ENCODE measurements around the gene NEURL1B. TPM values are rescaled to one million over a fixed set of nuclear protein-coding genes. Genes with fewer than 3 reads are reported as not detected.

NEURL1B gene
- polyA plus RNA-seq, 1 donor (not counting 4 experiments of a cell fraction or from before 2014, with no cell fraction given): 0.43 TPM

GRCh38 chr5:172644711-172645110 is 3.6 kb downstream of the NEURL1B start:
- H3K27me3 ChIP-seq (ENCODE audit: control insufficient read depth, extremely low read depth, insufficient read depth, low read length): peaks cover 34% of the 10 kb centered on the region
- H3K27ac ChIP-seq (ENCODE audit: control insufficient read depth, insufficient read depth, low read length): no peak overlapping the region
- H3K4me2 ChIP-seq (ENCODE audit: control insufficient read depth, extremely low read depth, insufficient read depth, low read depth, low read length): no peak overlapping the region
- FAIRE-seq (no peak), DNase-seq (ENCODE audit: low read depth, low spot score) (no peak)
- no peak overlapping the region for H3K9ac ChIP-seq (ENCODE audit: control insufficient read depth, extremely low read depth, insufficient read depth, low read length)
- H3K36me3 ChIP-seq (ENCODE audit: control insufficient read depth in 2 of 2, extremely low read depth in 1 of 2, insufficient read depth in 2 of 2, low read length in 2 of 2): no peaks in the 10 kb centered on the region
- H2AFZ ChIP-seq (ENCODE audit: control insufficient read depth, low read length): no peak overlapping the region
- dilution Hi-C loops (cut with MboI; ENCODE audit: extremely low pct_ligation_motif_present, low sequenced_read_pairs): no loop called here
- H3K4me1 ChIP-seq (ENCODE audit: control insufficient read depth, extremely low read depth, insufficient read depth, low read length): peaks cover 7% of the 10 kb centered on the region
- H3K9me3 ChIP-seq (ENCODE audit: control insufficient read depth, low read depth, low read length): no peaks in the 10 kb centered on the region
- H3K79me2 ChIP-seq (ENCODE audit: control insufficient read depth, insufficient read depth, low read length): no peaks in the 10 kb centered on the region
- H3K9me1 ChIP-seq (ENCODE audit: control insufficient read depth, extremely low read depth, insufficient read depth, low read length): no peaks in the 10 kb centered on the region
- no peak overlapping the region for H3K4me3 ChIP-seq (ENCODE audit: control insufficient read depth in 2 of 3, extremely low read depth in 1 of 3, insufficient read depth in 2 of 3, low read depth in 1 of 3, low read length in 3 of 3)
- no peaks in the 10 kb centered on the region for H4K20me1 ChIP-seq (ENCODE audit: control insufficient read depth, extremely low read depth, insufficient read depth, low read length)
- no peak for TF ChIP-seq CTCF (optimal IDR thresholded peaks at IDR 0.05 in 1 of 3, IDR thresholded peaks at IDR 0.05 in 1 of 3, conservative IDR thresholded peaks at IDR 0.05 in 1 of 3; ENCODE audit: extremely low read depth in 1 of 3, insufficient read depth in 2 of 3, low read length in 3 of 3)
- TF ChIP-seq EZH2 (IDR thresholded peaks at IDR 0.05; ENCODE audit: low read length): no peak

- TF ChIP-seq EZH2 (IDR thresholded peaks at IDR 0.05; ENCODE audit: low read length) (no peak), CTCF (optimal IDR thresholded peaks at IDR 0.05 in 1 of 3, IDR thresholded peaks at IDR 0.05 in 1 of 3, conservative IDR thresholded peaks at IDR 0.05 in 1 of 3; ENCODE audit: extremely low read depth in 1 of 3, insufficient read depth in 2 of 3, low read length in 3 of 3) (no peak)
- Histone ChIP-seq H4K20me1 (ENCODE audit: control insufficient read depth, extremely low read depth, insufficient read depth, low read length) (no peaks in the 10 kb centered on the region), H2AFZ (ENCODE audit: control insufficient read depth, low read length) (no peak overlapping the region), H3K36me3 (ENCODE audit: control insufficient read depth in 2 of 2, extremely low read depth in 1 of 2, insufficient read depth in 2 of 2, low read length in 2 of 2) (no peaks in the 10 kb centered on the region), H3K9ac (ENCODE audit: control insufficient read depth, extremely low read depth, insufficient read depth, low read length) (no peak overlapping the region), H3K4me1 (ENCODE audit: control insufficient read depth, extremely low read depth, insufficient read depth, low read length) (peaks cover 6% of the 10 kb centered on the region), H3K4me3 (ENCODE audit: control insufficient read depth in 2 of 3, extremely low read depth in 1 of 3, insufficient read depth in 2 of 3, low read depth in 1 of 3, low read length in 3 of 3) (no peak overlapping the region), H3K9me1 (ENCODE audit: control insufficient read depth, extremely low read depth, insufficient read depth, low read length) (no peaks in the 10 kb centered on the region), H3K79me2 (ENCODE audit: control insufficient read depth, insufficient read depth, low read length) (no peaks in the 10 kb centered on the region), H3K27me3 (ENCODE audit: control insufficient read depth, extremely low read depth, insufficient read depth, low read length) (peaks cover 34% of the 10 kb centered on the region), H3K27ac (ENCODE audit: control insufficient read depth, insufficient read depth, low read length) (no peak overlapping the region), H3K9me3 (ENCODE audit: control insufficient read depth, low read depth, low read length) (no peaks in the 10 kb centered on the region), H3K4me2 (ENCODE audit: control insufficient read depth, extremely low read depth, insufficient read depth, low read depth, low read length) (no peak overlapping the region)
- DNase-seq (ENCODE audit: low read depth, low spot score): no peak
- FAIRE-seq: no peak
- dilution Hi-C loops (cut with MboI; ENCODE audit: extremely low pct_ligation_motif_present, low sequenced_read_pairs): no loop called here
Observed at GRCh38 chr5:172645271-172646055, 4.4 kb downstream of the NEURL1B start.

Measured in keratinocyte (primary cell).